IPS DF 6.9 (cell line): ENCODE results near the gene RANBP3L.

Source experiments
- DNase-seq: peaks from one replicate; pipeline ENCODE4 v3.0.0-alpha.2; 2013; ENCODE audit warnings: low read depth, low spot score
- H3K27ac ChIP-seq: one replicate; pipeline ENCODE4 v1.5.1; 2013; ENCODE audit warnings: low read length, control low read depth
- H3K27me3 ChIP-seq: 2 replicates; pipeline ENCODE4 v1.6.1; 2013; ENCODE audit warnings: mild to moderate bottlenecking, low read length; ENCODE audit not compliant: control insufficient read depth, insufficient read depth
- H3K36me3 ChIP-seq: 2 replicates; pipeline ENCODE4 v1.6.1; 2013; ENCODE audit warnings: low read length; ENCODE audit not compliant: control insufficient read depth, insufficient read depth
- H3K4me1 ChIP-seq: 2 replicates; pipeline ENCODE4 v1.6.1; 2013; ENCODE audit warnings: low read length; ENCODE audit not compliant: control insufficient read depth, insufficient read depth
- H3K4me3 ChIP-seq: 2 replicates; pipeline ENCODE4 v1.5.1; 2013; ENCODE audit warnings: mild to moderate bottlenecking, low read length
- H3K9me3 ChIP-seq: 2 replicates; pipeline ENCODE4 v1.6.1; 2013; ENCODE audit warnings: low read length, inconsistent platforms; ENCODE audit not compliant: control insufficient read depth, insufficient read depth
- WGBS: extraction: QIAGEN DNeasy Blood & Tissue Kit; methylation state at CpG from one replicate; pipeline ENCODE4 v1.1.7; 2013; ENCODE audit warnings: mixed read lengths, missing lambda C conversion rate; ENCODE audit not compliant: insufficient read length, insufficient coverage; 5-methylcytosine and 5-hydroxymethylcytosine counted together

RANBP3L gene

DNA sequence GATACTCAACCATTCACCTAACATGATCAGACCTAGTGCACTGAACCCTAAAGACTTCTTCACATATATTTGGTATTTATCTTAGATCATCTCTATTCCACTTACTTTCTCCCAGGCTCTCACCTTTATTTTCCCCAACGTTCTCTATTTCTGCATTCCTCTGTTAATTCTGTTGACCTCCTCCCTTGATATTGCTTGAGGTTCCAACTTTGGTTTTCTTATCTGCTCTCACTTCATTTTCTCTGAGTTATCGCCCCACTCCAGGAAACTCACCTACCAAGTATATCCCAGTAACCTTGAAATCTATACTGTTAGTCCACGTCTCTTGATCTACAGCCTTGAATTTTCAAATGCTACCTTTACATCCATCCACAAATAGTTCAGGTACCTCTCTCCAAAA lies 69.2 kb downstream of the RANBP3L start:
- no peaks in the 10 kb centered on the region for H3K36me3 ChIP-seq
- H3K4me3 ChIP-seq: no peak overlapping the region
- 100% methylated on average over 1 of the region's 3 CpGs for WGBS
- H3K27me3 ChIP-seq: no peaks in the 10 kb centered on the region
- no peaks in the 10 kb centered on the region for H3K4me1 ChIP-seq
- H3K27ac ChIP-seq: no peak overlapping the region
- H3K9me3 ChIP-seq: no peaks in the 10 kb centered on the region
- no peak for DNase-seq

DNA sequence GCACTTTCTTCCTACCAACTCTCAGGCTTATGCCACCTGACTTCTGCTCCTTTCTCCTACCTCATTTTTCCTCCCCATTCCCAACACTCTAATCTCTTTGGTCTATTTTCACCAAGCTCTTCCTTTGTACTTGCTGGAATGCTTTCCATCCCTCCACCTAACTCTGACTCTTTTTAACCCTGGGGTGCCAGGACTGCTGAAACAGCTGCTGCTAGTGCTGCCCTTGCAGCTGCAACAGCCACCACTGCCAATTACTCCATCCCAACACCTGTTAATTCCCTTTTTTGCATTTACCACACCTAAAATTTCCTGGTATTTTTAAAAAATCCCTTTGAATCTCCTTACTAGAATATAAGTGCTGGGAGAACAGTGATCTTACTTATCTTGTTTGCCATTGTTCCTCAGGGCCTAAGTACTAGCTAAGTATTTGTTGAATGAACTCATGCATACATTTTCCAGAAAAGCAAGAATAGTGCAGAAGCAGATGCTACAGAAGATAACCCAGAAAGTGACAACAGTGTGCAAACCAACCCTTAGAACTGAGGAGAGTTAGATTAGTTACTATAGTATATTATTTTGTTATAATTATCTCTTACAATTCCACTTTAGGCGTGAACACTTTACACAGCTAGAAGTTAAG lies 71.4 kb downstream of the RANBP3L start:
- H3K27ac ChIP-seq: no peak overlapping the region
- H3K27me3 ChIP-seq: no peaks in the 10 kb centered on the region
- no peaks in the 10 kb centered on the region for H3K4me1 ChIP-seq
- no peaks in the 10 kb centered on the region for H3K9me3 ChIP-seq
- no peak overlapping the region for H3K4me3 ChIP-seq
- H3K36me3 ChIP-seq: no peaks in the 10 kb centered on the region
- no peak for DNase-seq
- no CpG with 5 or more reads among the region's 1 CpG for WGBS

DNA sequence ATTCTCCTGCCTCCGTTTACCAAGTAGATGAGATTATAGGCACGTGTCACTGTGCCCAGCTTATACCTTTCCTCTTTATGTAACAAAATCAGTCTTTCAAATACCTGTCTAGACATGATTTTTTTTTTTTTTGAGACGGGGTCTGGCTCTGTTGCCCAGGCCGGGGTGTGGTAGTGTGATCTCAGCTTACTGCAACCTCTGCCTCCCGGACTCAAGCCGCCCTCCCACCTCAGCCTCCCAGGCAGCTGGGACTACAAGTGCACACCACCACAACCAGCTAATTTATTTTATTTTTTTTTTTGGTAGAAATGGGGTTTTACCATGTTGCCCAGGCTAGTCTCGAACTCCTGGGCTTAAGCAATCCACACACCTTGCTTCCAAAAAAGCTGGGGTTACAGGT lies 73.2 kb downstream of the RANBP3L start:
- no CpG with 5 or more reads among the region's 7 CpGs for WGBS
- H3K27me3 ChIP-seq: no peaks in the 10 kb centered on the region
- DNase-seq: no peak
- H3K9me3 ChIP-seq: no peaks in the 10 kb centered on the region
- no peak overlapping the region for H3K4me3 ChIP-seq
- H3K27ac ChIP-seq: no peak overlapping the region
- H3K4me1 ChIP-seq: no peaks in the 10 kb centered on the region
- no peaks in the 10 kb centered on the region for H3K36me3 ChIP-seq

DNA sequence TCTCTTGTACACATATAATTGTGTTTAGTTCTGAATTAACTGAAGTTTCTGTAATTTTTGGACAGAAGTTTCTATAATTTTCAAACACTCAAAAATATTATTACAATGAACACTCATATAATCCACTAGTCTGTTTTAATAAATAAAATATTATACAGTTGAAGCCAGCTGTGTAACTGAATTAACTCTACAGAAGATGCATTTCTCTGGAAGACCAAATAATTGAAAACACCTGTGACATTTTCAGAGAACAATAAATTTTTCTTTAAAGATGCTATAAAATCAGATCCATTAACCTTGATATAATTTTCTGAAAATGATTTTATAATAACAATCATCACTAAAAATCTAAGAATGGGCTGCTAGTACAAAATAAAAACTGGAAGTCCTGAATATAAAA lies 74.7 kb downstream of the RANBP3L start:
- no peaks in the 10 kb centered on the region for H3K9me3 ChIP-seq
- no peak overlapping the region for H3K4me3 ChIP-seq

DNA sequence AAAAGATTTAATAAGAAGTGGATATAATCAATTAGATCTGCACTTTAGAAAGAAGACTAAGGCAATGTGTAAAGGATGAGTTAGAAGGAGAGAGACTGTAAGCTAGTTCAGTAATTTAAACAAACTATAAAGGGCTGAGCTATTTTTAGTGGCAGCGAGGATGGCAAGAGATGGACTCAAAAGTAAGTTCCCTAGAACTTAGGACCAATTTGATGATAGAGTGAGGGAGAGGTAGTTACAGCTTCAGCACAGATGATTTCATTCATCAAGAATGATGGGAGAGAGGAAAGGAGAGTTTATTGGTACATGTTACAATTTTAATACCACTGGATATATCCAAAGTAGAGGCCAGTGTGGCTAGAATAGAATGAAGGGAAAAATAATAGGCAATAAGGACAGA lies 79.1 kb downstream of the RANBP3L start:
- no peak for DNase-seq
- H3K4me1 ChIP-seq: no peaks in the 10 kb centered on the region
- no CpG with 5 or more reads among the region's 1 CpG for WGBS
- no peaks in the 10 kb centered on the region for H3K9me3 ChIP-seq
- no peaks in the 10 kb centered on the region for H3K27me3 ChIP-seq
- no peak overlapping the region for H3K27ac ChIP-seq
- no peaks in the 10 kb centered on the region for H3K36me3 ChIP-seq
- no peak overlapping the region for H3K4me3 ChIP-seq

More for the DNA sequence above, 74.7 kb downstream of the RANBP3L start:
- no peaks in the 10 kb centered on the region for H3K36me3 ChIP-seq
- H3K27ac ChIP-seq: no peak overlapping the region
- no peak for DNase-seq
- no peaks in the 10 kb centered on the region for H3K4me1 ChIP-seq
- H3K27me3 ChIP-seq: no peaks in the 10 kb centered on the region

DNA sequence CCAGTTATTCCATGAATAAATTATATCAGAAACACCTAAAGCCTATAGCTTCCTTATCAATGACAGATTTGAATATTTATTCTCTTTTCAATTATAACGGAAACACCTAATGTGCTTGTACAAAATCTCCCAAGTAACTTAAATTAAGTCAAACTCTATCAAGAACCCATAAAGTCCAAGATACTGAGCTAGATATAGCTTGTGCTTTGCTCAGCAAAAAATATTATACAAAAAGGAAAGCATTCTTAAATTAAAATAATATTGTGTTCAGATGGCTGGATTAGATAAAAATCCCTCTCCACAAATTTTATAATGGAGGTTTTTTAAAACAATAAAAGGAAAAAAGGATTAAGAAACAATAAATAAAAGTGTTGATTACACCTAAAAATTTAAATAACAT lies 83.7 kb downstream of the RANBP3L start:
- no peaks in the 10 kb centered on the region for H3K27me3 ChIP-seq
- WGBS: no CpG with 5 or more reads among the region's 1 CpG
- no peak overlapping the region for H3K4me3 ChIP-seq
- H3K9me3 ChIP-seq: no peaks in the 10 kb centered on the region
- DNase-seq: no peak
- no peak overlapping the region for H3K27ac ChIP-seq
- no peaks in the 10 kb centered on the region for H3K4me1 ChIP-seq
- H3K36me3 ChIP-seq: no peaks in the 10 kb centered on the region

DNA sequence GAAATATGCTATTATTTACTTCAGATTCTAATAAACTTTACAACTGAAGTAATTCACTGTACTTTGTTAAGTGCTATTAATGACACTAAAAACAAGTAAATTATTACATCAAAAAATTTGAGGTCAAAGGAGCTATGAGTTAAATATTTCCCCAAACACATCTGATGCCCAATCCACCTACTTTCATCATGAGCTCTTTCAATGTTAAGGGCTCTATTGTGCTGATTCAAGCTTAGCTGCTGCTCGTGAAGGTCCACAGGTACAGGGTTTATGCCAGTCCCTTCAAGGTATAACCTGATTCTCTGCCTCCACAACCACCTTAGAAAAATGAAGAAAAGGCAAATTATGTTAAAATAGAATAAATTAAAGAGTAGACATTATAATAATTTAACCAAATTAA lies 84.1 kb downstream of the RANBP3L start:
- Histone ChIP-seq H3K4me1 (no peaks in the 10 kb centered on the region), H3K9me3 (no peaks in the 10 kb centered on the region), H3K27ac (no peak overlapping the region), H3K36me3 (no peaks in the 10 kb centered on the region), H3K4me3 (no peak overlapping the region), H3K27me3 (no peaks in the 10 kb centered on the region)
- no CpG with 5 or more reads among the region's 1 CpG for WGBS
- no peak for DNase-seq

DNA sequence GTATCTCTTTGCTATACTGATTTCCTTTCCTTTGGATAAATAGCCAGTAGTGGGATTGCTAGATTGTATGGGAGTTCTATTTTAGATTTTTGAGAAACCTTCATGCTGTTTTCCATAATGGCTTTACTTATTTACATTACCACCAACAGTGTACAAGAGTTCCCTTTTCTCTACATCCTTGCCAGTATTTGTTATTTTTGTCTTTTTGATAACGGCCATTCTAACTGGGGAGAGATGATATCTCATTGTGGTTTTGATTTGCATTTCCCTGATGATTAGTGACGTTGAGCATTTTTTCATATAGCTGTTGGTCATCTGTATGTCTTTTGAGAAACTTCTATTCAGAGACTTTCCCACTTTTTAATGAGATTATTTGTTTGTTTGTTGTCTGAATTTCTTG lies 85.8 kb downstream of the RANBP3L start:
- DNase-seq: no peak
- Histone ChIP-seq H3K36me3 (no peaks in the 10 kb centered on the region), H3K4me3 (no peak overlapping the region), H3K9me3 (no peaks in the 10 kb centered on the region), H3K4me1 (no peaks in the 10 kb centered on the region), H3K27me3 (no peaks in the 10 kb centered on the region), H3K27ac (no peak overlapping the region)
- WGBS: no CpG with 5 or more reads among the region's 2 CpGs

DNA sequence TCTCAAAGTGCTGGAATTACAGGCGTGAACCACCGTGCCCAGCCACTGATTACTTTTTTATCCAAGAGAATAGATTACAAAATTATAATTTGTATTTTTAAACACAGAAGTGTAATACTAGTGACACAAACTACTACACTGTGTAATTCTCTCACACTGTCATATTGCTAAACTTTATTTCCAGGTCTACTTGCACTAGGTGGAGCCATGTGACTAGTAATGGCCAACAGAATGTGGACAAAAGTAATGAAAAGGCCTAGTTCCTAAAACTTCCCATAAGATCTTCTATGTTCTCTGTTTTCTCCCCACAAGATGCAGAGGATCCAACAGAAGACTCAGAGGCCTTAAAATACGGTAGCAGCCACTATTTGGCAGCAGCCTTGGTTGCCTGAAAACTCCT lies 87.3 kb downstream of the RANBP3L start:
- no peak overlapping the region for H3K4me3 ChIP-seq
- H3K9me3 ChIP-seq: no peaks in the 10 kb centered on the region
- no peak for DNase-seq
- no peaks in the 10 kb centered on the region for H3K36me3 ChIP-seq
- H3K4me1 ChIP-seq: no peaks in the 10 kb centered on the region
- no CpG with 5 or more reads among the region's 3 CpGs for WGBS
- no peak overlapping the region for H3K27ac ChIP-seq
- no peaks in the 10 kb centered on the region for H3K27me3 ChIP-seq

DNA sequence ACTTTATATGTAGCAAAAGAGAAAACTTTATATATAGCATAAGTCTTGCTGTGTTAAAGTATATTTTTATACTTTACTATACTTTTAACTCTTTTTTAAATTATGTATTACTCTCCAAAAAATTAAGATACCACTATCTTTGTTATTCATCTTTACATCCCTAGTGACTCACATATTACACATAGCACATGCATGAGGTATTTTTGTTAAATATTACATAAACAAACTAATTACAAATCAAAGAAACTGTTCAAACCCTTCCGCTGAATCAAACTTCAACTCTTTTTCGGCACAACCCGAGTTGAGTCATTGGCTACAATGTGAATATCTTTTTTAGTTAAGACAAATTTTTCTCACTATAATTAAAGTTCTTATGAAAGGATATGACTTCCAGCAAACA lies 92.0 kb downstream of the RANBP3L start:
- no peak overlapping the region for H3K4me3 ChIP-seq
- H3K4me1 ChIP-seq: no peaks in the 10 kb centered on the region
- no peak for DNase-seq
- H3K9me3 ChIP-seq: no peaks in the 10 kb centered on the region
- WGBS: 100% methylated on average over 1 of the region's 3 CpGs
- H3K27ac ChIP-seq: no peak overlapping the region
- H3K27me3 ChIP-seq: no peaks in the 10 kb centered on the region
- H3K36me3 ChIP-seq: no peaks in the 10 kb centered on the region

DNA sequence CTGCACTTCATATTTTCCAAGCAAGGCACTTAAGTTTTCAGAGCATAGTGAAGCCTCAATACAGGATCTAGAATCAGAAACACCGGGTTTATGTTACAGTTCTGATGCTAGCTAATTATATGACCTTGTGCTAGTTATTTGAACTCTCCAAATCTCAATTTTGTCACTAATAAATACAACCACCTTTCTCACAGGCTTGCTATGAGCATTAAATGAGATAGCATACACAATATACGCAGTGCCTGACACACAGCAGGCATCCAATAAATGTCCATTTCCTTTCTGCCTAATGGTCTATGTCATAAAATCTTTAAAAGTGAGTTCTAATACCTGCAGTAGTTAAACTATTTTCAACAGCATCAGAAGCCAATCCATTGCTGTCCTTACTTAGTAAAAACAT lies 92.9 kb downstream of the RANBP3L start:
- no peak overlapping the region for H3K4me3 ChIP-seq
- no peak for DNase-seq
- no peaks in the 10 kb centered on the region for H3K27me3 ChIP-seq
- no peaks in the 10 kb centered on the region for H3K36me3 ChIP-seq
- WGBS: no CpG with 5 or more reads among the region's 2 CpGs
- no peaks in the 10 kb centered on the region for H3K4me1 ChIP-seq
- H3K27ac ChIP-seq: no peak overlapping the region
- H3K9me3 ChIP-seq: no peaks in the 10 kb centered on the region
